Activated B cell treated with CpG ODN at 0.5 μM for 24 hours (primary cell): ENCODE measurements around the gene FRA10AC1. TPM values are rescaled to one million over a fixed set of nuclear protein-coding genes. Genes with fewer than 3 reads are reported as not detected.
A peak's percentile ranks its signal among the peaks of the same experiment; 100 is the strongest.

Experiments used
- ATAC-seq: fragments of 200-7000 bp; cut with Tn5 transposase; one replicate; pipeline ENCODE4 v1.10.0; 2021; ENCODE audit warnings: low read depth, mild to moderate bottlenecking, moderate library complexity
- CTCF ChIA-PET: fragments of 350-600 bp; sonication (Branson Sonifier 250); formaldehyde crosslinking; loops from one replicate; lab custom pipeline; 2021; ENCODE audit warnings: antibody characterized with exemption; lab: Charles Lee
- POLR2A ChIA-PET: fragments of 350-600 bp; sonication (Branson Sonifier 250); formaldehyde crosslinking; loops from one replicate; lab custom pipeline; 2021; ENCODE audit warnings: antibody characterized with exemption; lab: Charles Lee
- DNase-seq: peaks from one replicate; pipeline ENCODE4 v3.0.0; 2022
- H3K27ac Mint-ChIP-seq: one replicate; pipeline ENCODE4 v1.8.0; 2020; ENCODE audit warnings: mixed read lengths
- H3K27me3 Mint-ChIP-seq: one replicate; pipeline ENCODE4 v1.8.0; 2021; ENCODE audit warnings: mixed read lengths
- H3K36me3 Mint-ChIP-seq: one replicate; pipeline ENCODE4 v1.8.0; 2021; ENCODE audit warnings: low read depth, mixed read lengths
- H3K4me1 Mint-ChIP-seq: one replicate; pipeline ENCODE4 v1.8.0; 2021; ENCODE audit warnings: mixed read lengths
- H3K4me3 Mint-ChIP-seq: one replicate; pipeline ENCODE4 v1.8.0; 2020; ENCODE audit warnings: mild to moderate bottlenecking, mixed read lengths
- H3K9me3 Mint-ChIP-seq: one replicate; pipeline ENCODE4 v1.8.0; 2020; ENCODE audit warnings: mixed read lengths
- intact Hi-C: fragments of 100-400 bp; cut with micrococcal nuclease; formaldehyde crosslinking; loops from one replicate; pipeline ENCODE4 v1.15.1; 2024
- total RNA-seq: library from RNA; stranded (reverse); gene quantifications from 2 replicates; pipeline ENCODE4 v1.2.3, GENCODE V29; 2022
- TF ChIP-seq, protein P1 (sequence below): fragments of 200-600 bp; IDR thresholded peaks from one replicate; pipeline ENCODE4 v1.8.0; 2022; ENCODE audit warnings: antibody characterized with exemption, mild to moderate bottlenecking

FRA10AC1 gene
- total RNA-seq, 1 donor from 2014 or later, result 24.8 TPM

DNA sequence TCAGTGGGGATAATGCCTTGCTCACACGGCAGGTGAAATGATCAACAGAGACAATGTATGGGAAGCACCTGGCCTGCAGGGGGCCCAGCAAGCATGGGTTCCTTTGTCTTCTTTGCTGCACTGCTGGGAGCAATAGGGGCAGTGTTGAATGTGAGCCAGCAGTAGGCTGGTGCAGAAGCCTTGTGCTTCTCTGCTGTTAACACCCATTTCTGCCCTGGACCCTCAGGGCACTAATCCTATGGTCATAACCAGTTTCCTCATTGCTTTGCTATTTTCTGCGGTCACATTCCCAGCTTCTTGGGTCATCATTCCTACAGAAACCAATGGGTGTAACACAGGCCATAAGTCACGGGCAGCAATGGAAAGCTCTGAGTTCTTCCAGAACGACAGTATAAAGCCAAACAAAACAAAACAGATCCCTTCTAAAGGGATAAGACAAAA, 44.5 kb upstream of the FRA10AC1 start:
- Mint-ChIP-seq H3K36me3 (no peaks in the 10 kb centered on the region), H3K27me3 (peaks cover 14% of the 10 kb centered on the region), H3K27ac (no peak overlapping the region), H3K4me1 (peaks cover 20% of the 10 kb centered on the region), H3K9me3 (no peaks in the 10 kb centered on the region), H3K4me3 (no peak overlapping the region)
- ChIA-PET CTCF (no interaction called here), POLR2A (interaction anchor here (1.0 kb wide), 1 partner anchor 44 kb away, joined by 8 read pairs; the partner anchor contains the start of gene FRA10AC1)
- TF ChIP-seq, protein P1, sequence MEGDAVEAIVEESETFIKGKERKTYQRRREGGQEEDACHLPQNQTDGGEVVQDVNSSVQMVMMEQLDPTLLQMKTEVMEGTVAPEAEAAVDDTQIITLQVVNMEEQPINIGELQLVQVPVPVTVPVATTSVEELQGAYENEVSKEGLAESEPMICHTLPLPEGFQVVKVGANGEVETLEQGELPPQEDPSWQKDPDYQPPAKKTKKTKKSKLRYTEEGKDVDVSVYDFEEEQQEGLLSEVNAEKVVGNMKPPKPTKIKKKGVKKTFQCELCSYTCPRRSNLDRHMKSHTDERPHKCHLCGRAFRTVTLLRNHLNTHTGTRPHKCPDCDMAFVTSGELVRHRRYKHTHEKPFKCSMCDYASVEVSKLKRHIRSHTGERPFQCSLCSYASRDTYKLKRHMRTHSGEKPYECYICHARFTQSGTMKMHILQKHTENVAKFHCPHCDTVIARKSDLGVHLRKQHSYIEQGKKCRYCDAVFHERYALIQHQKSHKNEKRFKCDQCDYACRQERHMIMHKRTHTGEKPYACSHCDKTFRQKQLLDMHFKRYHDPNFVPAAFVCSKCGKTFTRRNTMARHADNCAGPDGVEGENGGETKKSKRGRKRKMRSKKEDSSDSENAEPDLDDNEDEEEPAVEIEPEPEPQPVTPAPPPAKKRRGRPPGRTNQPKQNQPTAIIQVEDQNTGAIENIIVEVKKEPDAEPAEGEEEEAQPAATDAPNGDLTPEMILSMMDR, result no peak
- DNase-seq, result no peak
- intact Hi-C loops, result no loop called here
- no peak for ATAC-seq

DNA sequence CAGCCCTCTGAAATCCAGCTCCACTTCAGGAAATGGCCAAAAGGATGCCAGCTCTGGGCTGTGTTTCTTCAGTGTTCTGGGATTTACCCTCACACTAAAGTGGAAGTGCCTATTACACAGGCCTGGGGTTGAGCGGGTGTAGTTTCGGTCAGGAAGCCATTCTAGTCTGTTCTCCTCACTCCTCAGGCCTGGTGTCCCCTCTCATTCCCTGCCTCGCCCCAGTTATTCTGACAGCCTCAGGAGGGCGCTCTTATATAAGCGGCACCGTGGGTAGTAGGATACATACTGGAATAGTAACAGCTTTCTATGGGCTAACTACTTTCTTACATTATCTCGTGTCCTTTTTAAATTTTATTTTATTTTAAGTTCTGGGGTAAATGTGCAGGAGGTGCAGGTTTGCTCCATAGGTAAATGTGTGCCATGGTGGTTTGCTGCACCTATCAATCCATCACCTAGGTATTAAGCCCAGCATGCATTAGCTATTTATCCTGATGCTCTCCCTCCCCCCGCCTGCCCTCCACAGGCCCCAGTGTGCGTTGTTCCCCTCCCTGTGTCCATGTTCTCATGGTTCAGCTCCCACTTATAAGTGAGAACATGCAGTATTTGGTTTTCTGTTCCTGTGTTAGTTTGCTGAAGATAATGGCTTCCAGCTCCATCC, 43.1 kb upstream of the FRA10AC1 start:
- peaks cover 18% of the 10 kb centered on the region for H3K4me1 Mint-ChIP-seq
- H3K27ac Mint-ChIP-seq, result no peak overlapping the region
- peaks cover 3% of the 10 kb centered on the region for H3K27me3 Mint-ChIP-seq
- no peaks in the 10 kb centered on the region for H3K9me3 Mint-ChIP-seq
- ChIA-PET CTCF (no interaction called here), POLR2A (no interaction called here)
- TF ChIP-seq, protein P1, result no peak
- no peaks in the 10 kb centered on the region for H3K36me3 Mint-ChIP-seq
- intact Hi-C loops, result no loop called here
- ATAC-seq, result no peak
- no peak for DNase-seq
- H3K4me3 Mint-ChIP-seq, result no peak overlapping the region

DNA sequence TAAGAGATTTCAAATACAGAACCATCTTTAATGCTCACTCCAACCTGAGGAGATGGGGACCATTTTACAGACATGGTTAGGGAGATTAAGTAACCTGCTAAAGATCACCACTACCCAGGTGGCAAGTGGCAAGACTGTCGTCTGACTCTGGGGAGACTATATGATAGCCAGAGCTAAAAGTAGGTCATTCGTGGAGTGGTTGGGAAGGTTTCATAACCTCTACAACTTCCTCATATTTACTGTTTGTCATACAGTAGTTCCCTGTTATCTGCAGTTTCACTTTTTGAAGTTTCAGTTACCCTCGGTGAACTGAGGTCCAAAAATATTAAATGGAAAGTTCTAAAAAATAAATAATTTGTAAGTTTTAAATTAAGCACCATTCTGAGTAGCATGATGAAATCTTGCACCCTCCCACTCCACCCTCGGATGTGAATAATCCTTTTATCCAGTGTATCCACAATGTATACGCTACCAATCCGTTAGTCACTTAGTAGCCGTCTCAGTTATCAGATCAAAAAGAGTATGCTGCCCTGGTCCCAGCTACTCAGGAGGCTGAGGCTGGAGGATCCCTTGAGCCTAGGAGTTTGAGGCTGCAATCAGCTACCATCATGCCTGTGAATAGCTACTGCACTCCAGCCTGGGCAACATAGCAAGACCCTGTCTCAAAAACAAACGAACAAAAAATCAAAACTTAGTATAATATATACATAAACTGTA, 40.4 kb upstream of the FRA10AC1 start:
- ATAC-seq, result peak; percentile 99
- no peak for DNase-seq
- TF ChIP-seq, protein P1, result no peak
- POLR2A ChIA-PET, result interaction anchor here (1.0 kb wide), 2 partner anchors 28 to 40 kb away, joined by 3 to 4 read pairs; partner anchors contain the start of gene FRA10AC1
- H3K4me1 Mint-ChIP-seq, result peaks cover 18% of the 10 kb centered on the region
- CTCF ChIA-PET, result interaction anchor here (1.4 kb wide), 1 partner anchor 40 kb away, joined by 3 read pairs; the partner anchor contains the start of gene FRA10AC1
- peaks cover 5% of the 10 kb centered on the region for H3K27me3 Mint-ChIP-seq
- peak overlapping the region; percentile 65 for H3K27ac Mint-ChIP-seq
- H3K9me3 Mint-ChIP-seq, result peaks cover 4% of the 10 kb centered on the region
- intact Hi-C loops, result loop anchor here (2.0 kb wide), 2 partner anchors 28 to 40 kb away; partner anchors contain the start of gene FRA10AC1
- peak overlapping the region; percentile 44 for H3K4me3 Mint-ChIP-seq
- H3K36me3 Mint-ChIP-seq, result no peaks in the 10 kb centered on the region

DNA sequence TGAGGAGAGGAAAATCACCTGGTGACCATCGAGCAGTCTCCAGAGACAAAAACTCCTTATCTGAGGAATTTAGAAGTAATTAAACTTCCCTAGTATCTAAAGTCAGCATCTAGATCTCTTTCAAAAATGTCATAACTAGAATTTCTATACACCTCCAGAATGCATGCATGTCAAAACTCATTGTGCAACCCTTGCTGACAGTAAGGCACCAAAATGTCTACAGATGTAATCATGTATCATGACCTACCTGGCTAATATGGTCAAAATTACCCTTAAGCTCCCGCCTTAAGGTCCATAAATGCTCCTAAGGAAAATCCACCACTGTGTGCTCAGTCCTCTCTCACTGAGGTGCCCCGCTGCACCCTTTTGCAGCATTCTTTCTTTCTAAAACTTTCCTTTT, 39.0 kb upstream of the FRA10AC1 start:
- ChIA-PET POLR2A (no interaction called here), CTCF (no interaction called here)
- ATAC-seq, result no peak

More for the DNA sequence above, 39.0 kb upstream of the FRA10AC1 start:
- DNase-seq, result no peak
- H3K36me3 Mint-ChIP-seq, result no peaks in the 10 kb centered on the region
- H3K27ac Mint-ChIP-seq, result no peak overlapping the region
- H3K27me3 Mint-ChIP-seq, result peaks cover 5% of the 10 kb centered on the region
- H3K9me3 Mint-ChIP-seq, result peaks cover 4% of the 10 kb centered on the region
- TF ChIP-seq, protein P1, result no peak
- H3K4me3 Mint-ChIP-seq, result no peak overlapping the region
- peaks cover 11% of the 10 kb centered on the region for H3K4me1 Mint-ChIP-seq
- intact Hi-C loops, result no loop called here
